Osteoblast (primary cell): ENCODE measurements around the gene MAN1B1. TPM values are rescaled to one million over a fixed set of nuclear protein-coding genes. Genes with fewer than 3 reads are reported as not detected.

Experiments
- DNase-seq: peaks from one replicate; pipeline ENCODE4 v3.0.0; 2011; ENCODE audit warnings: low spot score, mixed read lengths; ENCODE audit not compliant: insufficient read length; ENCODE audit errors: missing footprints
- H2AFZ ChIP-seq: 2 replicates; pipeline ENCODE4 v1.6.0; 2011; ENCODE audit warnings: mild to moderate bottlenecking, low read length
- H3K27ac ChIP-seq: 2 replicates; pipeline ENCODE4 v1.5.1; 2011; ENCODE audit warnings: mild to moderate bottlenecking, low read depth, low read length, moderate library complexity
- H3K27me3 ChIP-seq: 2 replicates; pipeline ENCODE4 v1.6.0; 2012; ENCODE audit warnings: mild to moderate bottlenecking, control low read depth, inconsistent platforms, low read length, moderate library complexity; ENCODE audit not compliant: insufficient read depth
- H3K36me3 ChIP-seq: 2 replicates; pipeline ENCODE4 v1.5.1; 2011; ENCODE audit warnings: mild to moderate bottlenecking, low read length, control low read depth, moderate library complexity; ENCODE audit not compliant: insufficient read depth
- H3K4me1 ChIP-seq: 2 replicates; pipeline ENCODE4 v1.5.1; 2011; ENCODE audit warnings: mild to moderate bottlenecking, low read length, control low read depth, moderate library complexity; ENCODE audit not compliant: insufficient read depth
- H3K4me2 ChIP-seq: 2 replicates; pipeline ENCODE4 v1.6.0; 2011; ENCODE audit warnings: mild to moderate bottlenecking, low read length; ENCODE audit not compliant: insufficient read depth
- H3K4me3 ChIP-seq: fragments of 200-600 bp; sonication (generic); 3 replicates; pipeline ENCODE4 v1.5.1; 2012; ENCODE audit warnings: mild to moderate bottlenecking, low read length, inconsistent platforms; ENCODE audit not compliant: insufficient read depth
- H3K79me2 ChIP-seq: 2 replicates; pipeline ENCODE4 v1.6.0; 2012; ENCODE audit warnings: mild to moderate bottlenecking, low read length, control low read depth, inconsistent platforms; ENCODE audit not compliant: insufficient read depth
- H3K9me3 ChIP-seq: 2 replicates; pipeline ENCODE4 v1.5.1; 2011; ENCODE audit warnings: low read depth, low read length, control low read depth
- H4K20me1 ChIP-seq: 2 replicates; pipeline ENCODE4 v1.6.0; 2012; ENCODE audit warnings: mild to moderate bottlenecking, low read length, control low read depth; ENCODE audit not compliant: insufficient read depth
- CTCF ChIP-seq: IDR thresholded peaks from 2 replicates; pipeline ENCODE4 v1.5.1; 2011; ENCODE audit warnings: mild to moderate bottlenecking, low read depth, low read length, moderate library complexity; ENCODE audit errors: extremely low read depth
- total RNA-seq: library from RNA; depleted of rRNA; stranded (reverse); fragments of >200 nt; gene quantifications from 2 replicates; pipeline ENCODE4 v1.2.3, GENCODE V29; 2012

The MAN1B1 gene
- total RNA-seq, 1 donor, result 94.1 TPM

- Histone ChIP-seq H3K9me3 (no peaks in the 10 kb centered on the region), H2AFZ (no peak overlapping the region), H3K36me3 (no peaks in the 10 kb centered on the region), H3K27me3 (peaks cover 45% of the 10 kb centered on the region), H3K27ac (no peak overlapping the region), H3K79me2 (no peaks in the 10 kb centered on the region), H4K20me1 (no peaks in the 10 kb centered on the region), H3K4me3 (no peak overlapping the region), H3K4me1 (no peaks in the 10 kb centered on the region), H3K4me2 (no peak overlapping the region)
- peak; percentile 88 for DNase-seq
- no peak for TF ChIP-seq CTCF
Observed at GRCh38 chr9:137136261-137136880, 49.6 kb downstream of the MAN1B1 start.

- no peak overlapping the region for H2AFZ ChIP-seq
- no peak overlapping the region for H3K4me3 ChIP-seq
- H3K36me3 ChIP-seq, result no peaks in the 10 kb centered on the region
- no peaks in the 10 kb centered on the region for H3K79me2 ChIP-seq
- no peak overlapping the region for H3K27ac ChIP-seq
- peaks cover 46% of the 10 kb centered on the region for H3K27me3 ChIP-seq
- H3K4me1 ChIP-seq, result no peaks in the 10 kb centered on the region
- H4K20me1 ChIP-seq, result no peaks in the 10 kb centered on the region
- peak; percentile 93 for DNase-seq
- H3K9me3 ChIP-seq, result no peaks in the 10 kb centered on the region
- H3K4me2 ChIP-seq, result no peak overlapping the region
- no peak for TF ChIP-seq CTCF
Observed at GRCh38 chr9:137136881-137137607, 50.3 kb downstream of the MAN1B1 start.

GRCh38 chr9:137138058-137138721 is 51.4 kb downstream of the MAN1B1 start:
- Histone ChIP-seq H4K20me1 (no peaks in the 10 kb centered on the region), H3K36me3 (no peaks in the 10 kb centered on the region), H3K4me2 (no peak overlapping the region), H3K4me3 (no peak overlapping the region), H3K4me1 (no peaks in the 10 kb centered on the region), H3K27me3 (peaks cover 48% of the 10 kb centered on the region), H3K79me2 (no peaks in the 10 kb centered on the region), H3K9me3 (no peaks in the 10 kb centered on the region), H3K27ac (no peak overlapping the region), H2AFZ (no peak overlapping the region)
- DNase-seq, result peak; percentile 91
- no peak for TF ChIP-seq CTCF
